ENCODE data around the gene UBAP2L.

The UBAP2L gene, protein sequence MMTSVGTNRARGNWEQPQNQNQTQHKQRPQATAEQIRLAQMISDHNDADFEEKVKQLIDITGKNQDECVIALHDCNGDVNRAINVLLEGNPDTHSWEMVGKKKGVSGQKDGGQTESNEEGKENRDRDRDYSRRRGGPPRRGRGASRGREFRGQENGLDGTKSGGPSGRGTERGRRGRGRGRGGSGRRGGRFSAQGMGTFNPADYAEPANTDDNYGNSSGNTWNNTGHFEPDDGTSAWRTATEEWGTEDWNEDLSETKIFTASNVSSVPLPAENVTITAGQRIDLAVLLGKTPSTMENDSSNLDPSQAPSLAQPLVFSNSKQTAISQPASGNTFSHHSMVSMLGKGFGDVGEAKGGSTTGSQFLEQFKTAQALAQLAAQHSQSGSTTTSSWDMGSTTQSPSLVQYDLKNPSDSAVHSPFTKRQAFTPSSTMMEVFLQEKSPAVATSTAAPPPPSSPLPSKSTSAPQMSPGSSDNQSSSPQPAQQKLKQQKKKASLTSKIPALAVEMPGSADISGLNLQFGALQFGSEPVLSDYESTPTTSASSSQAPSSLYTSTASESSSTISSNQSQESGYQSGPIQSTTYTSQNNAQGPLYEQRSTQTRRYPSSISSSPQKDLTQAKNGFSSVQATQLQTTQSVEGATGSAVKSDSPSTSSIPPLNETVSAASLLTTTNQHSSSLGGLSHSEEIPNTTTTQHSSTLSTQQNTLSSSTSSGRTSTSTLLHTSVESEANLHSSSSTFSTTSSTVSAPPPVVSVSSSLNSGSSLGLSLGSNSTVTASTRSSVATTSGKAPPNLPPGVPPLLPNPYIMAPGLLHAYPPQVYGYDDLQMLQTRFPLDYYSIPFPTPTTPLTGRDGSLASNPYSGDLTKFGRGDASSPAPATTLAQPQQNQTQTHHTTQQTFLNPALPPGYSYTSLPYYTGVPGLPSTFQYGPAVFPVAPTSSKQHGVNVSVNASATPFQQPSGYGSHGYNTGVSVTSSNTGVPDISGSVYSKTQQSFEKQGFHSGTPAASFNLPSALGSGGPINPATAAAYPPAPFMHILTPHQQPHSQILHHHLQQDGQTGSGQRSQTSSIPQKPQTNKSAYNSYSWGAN

GRCh38 chr1:154220071-154220969 lies at the start of gene UBAP2L:
Gene UBAP2L (plus strand): TSS chr1:154220955. CDS start chr1:154225124, 4,169 bp downstream.
- TF ChIP-seq, protein P1, sequence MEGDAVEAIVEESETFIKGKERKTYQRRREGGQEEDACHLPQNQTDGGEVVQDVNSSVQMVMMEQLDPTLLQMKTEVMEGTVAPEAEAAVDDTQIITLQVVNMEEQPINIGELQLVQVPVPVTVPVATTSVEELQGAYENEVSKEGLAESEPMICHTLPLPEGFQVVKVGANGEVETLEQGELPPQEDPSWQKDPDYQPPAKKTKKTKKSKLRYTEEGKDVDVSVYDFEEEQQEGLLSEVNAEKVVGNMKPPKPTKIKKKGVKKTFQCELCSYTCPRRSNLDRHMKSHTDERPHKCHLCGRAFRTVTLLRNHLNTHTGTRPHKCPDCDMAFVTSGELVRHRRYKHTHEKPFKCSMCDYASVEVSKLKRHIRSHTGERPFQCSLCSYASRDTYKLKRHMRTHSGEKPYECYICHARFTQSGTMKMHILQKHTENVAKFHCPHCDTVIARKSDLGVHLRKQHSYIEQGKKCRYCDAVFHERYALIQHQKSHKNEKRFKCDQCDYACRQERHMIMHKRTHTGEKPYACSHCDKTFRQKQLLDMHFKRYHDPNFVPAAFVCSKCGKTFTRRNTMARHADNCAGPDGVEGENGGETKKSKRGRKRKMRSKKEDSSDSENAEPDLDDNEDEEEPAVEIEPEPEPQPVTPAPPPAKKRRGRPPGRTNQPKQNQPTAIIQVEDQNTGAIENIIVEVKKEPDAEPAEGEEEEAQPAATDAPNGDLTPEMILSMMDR (IDR thresholded peaks at IDR 0.05; ENCODE audit: borderline replicate concordance, control extremely low read depth, extremely low read depth, insufficient read depth, missing control alignments): no peak
- in situ Hi-C loops (cut with MboI; ENCODE audit: low sequenced_read_pairs, unreplicated experiment): no loop called here
- peak; percentile 95 for DNase-seq (ENCODE audit: low spot score)

- TF ChIP-seq, protein P1 (IDR thresholded peaks at IDR 0.05; ENCODE audit: borderline replicate concordance, control extremely low read depth, extremely low read depth, insufficient read depth, missing control alignments): no peak
- no peak for DNase-seq (ENCODE audit: low spot score)
- in situ Hi-C loops (cut with MboI; ENCODE audit: low sequenced_read_pairs, unreplicated experiment): no loop called here
Observed at GRCh38 chr1:154171223-154171583, 49.6 kb upstream of the UBAP2L start.

DNA sequence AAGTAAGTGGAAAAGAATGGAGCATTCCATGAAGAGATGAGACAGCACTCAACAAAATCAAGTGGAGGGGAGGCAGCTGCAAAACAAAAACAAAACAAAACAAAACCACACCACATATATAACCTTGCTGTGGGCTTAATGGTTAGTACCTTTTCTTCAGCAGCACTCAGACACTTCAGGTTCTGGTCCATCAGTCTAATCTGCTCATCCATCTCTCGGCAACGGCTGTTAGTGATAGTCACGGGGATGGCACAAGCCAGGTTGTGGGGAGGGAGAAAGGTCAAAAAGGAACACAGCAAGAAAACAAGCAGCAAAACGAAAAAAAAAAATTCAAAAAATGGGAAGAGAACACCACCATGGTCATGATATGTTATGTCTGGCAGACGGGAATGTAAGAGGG lies 48.9 kb upstream of the UBAP2L start:
- TF ChIP-seq, protein P1 (IDR thresholded peaks at IDR 0.05; ENCODE audit: borderline replicate concordance, control extremely low read depth, extremely low read depth, insufficient read depth, missing control alignments): no peak
- no peak for DNase-seq (ENCODE audit: low spot score)
- in situ Hi-C loops (cut with MboI; ENCODE audit: low sequenced_read_pairs, unreplicated experiment): no loop called here

- in situ Hi-C loops (cut with MboI; ENCODE audit: low sequenced_read_pairs, unreplicated experiment): no loop called here
Observed at GRCh38 chr1:154174654-154175053, 46.1 kb upstream of the UBAP2L start.

GRCh38 chr1:154176337-154176736 lies 44.4 kb upstream of the UBAP2L start:
- no peak for DNase-seq (ENCODE audit: low spot score)
- TF ChIP-seq, protein P1 (IDR thresholded peaks at IDR 0.05; ENCODE audit: borderline replicate concordance, control extremely low read depth, extremely low read depth, insufficient read depth, missing control alignments): no peak
- in situ Hi-C loops (cut with MboI; ENCODE audit: low sequenced_read_pairs, unreplicated experiment): no loop called here

More at GRCh38 chr1:154174654-154175053, 46.1 kb upstream of the UBAP2L start:
- no peak for DNase-seq (ENCODE audit: low spot score)
- TF ChIP-seq, protein P1 (IDR thresholded peaks at IDR 0.05; ENCODE audit: borderline replicate concordance, control extremely low read depth, extremely low read depth, insufficient read depth, missing control alignments): no peak
